GM18520 (cell line): ENCODE results near the gene ENDOV.

Experiments used
- ATAC-seq: cut with Tn5 transposase; IDR thresholded peaks from one replicate; pipeline ENCODE4 v1.9.1; 2021; ENCODE audit not compliant: unreplicated experiment

The ENDOV gene

GRCh38 chr17:80480248-80480647, 65.3 kb downstream of the ENDOV start:
- ATAC-seq = no peak

DNA sequence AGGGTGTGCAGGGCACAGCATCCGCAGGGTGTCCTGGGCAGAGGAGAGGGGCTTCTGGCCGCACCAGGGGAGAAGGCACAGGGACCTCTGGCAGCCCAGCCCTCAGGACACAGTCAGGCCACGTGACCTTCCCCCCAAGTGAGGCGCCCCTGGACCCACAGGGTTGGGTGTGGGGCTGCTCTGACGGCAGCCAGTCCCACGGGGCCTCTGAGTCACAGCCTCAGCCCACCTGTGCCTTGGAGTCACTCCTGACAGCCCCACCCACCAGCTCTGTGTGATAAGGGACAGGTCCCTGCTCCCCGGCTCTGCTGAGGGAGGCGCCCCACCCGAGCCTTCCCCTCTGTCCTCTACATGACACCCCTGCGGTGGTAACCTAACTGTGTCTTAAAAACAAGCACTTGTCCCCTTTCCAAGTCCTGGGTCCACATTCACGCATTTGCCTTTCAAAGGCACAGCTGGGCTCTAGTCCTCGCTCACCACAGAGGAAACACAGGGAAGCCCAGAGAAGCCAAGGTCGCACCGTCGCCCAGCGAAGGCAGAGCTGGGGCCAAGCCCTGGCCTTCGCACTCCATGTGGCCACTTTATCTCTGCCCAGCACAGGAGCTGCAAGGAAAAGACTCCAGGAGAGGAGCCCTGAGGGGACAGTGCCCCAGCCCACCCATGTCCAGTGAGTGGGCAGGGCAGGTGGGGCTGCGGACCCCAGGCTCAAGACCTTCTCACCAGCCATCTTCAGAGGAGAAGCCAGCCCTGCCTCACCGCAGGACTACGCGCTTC, 66.5 kb downstream of the ENDOV start:
- no peak for ATAC-seq

DNA sequence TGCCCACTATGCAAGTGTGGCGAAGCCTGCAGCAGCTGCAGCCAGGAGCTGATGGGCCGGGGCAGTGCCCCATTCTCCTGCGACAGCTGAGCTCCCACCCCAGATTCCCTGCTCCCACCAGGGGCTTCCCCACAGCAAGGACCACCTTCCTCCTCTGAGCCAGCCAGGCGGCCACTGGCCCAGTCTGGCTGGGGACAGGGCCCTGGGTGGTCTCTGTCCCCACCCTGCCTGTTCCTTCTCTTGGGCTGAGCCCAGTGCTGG, 67.0 kb downstream of the ENDOV start:
- ATAC-seq = no peak

- no peak for ATAC-seq
These were observed 67.8 kb downstream of the ENDOV start for GRCh38 chr17:80482555-80483308.

GRCh38 chr17:80485846-80486245, 70.9 kb downstream of the ENDOV start:
- no peak for ATAC-seq

DNA sequence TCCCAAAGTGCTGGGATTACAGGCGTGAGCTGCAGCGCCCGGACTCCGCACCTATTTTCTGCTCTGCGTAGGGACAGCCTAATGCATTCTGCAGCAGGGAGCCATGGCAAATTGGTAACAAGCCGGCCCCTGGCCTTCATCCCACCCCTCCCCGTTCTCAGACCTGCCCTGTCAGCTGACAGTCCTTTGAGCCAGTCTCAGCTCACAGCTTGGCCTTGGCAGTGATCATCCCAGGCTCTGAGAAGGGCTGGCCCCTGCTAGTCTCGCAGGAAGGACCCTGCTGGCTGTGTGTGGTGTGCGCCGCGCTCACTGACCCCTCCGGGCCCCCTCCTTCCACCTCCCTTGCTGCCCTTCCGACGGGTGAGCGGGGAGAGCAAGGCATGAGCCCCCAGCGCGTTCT, 71.7 kb downstream of the ENDOV start:
- no peak for ATAC-seq

DNA sequence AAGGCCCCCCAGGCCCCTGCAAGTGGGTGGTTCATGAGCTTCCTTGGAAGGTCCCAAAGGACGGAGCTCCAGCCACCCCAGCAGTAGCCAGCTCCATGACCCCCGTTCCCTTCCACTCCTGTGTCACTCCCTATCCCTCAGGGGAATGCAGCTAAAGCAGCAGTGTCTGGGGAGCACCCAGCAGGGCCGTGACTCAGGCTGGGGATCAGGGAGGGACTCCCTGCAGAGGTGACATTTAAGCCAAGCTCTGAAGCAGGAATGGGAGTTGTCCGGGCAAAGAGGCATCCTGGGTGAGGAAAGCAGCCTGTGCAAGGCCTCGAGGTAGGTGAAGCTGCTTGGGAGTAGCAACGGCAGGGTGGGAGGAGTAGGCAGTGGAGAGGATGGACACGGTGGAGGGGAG, 72.5 kb downstream of the ENDOV start:
- ATAC-seq = no peak
